Hematopoietic multipotent progenitor cell treated with erythropoietin and hydrocortisone succinate and interleukin-3 and kit ligand, for 4 days (in vitro differentiated cells): ENCODE results near the gene FAM3D.

Experiments used
- DNase-seq: peaks from one replicate; pipeline ENCODE4 v3.0.0-alpha.2; 2015

The FAM3D gene

GRCh38 chr3:58625196-58625824 lies 41.3 kb downstream of the FAM3D start:
- peak; percentile 45 for DNase-seq

- DNase-seq, result no peak
These were observed 42.0 kb downstream of the FAM3D start for GRCh38 chr3:58624550-58624949.

- DNase-seq, result no peak
These were observed 42.6 kb downstream of the FAM3D start for GRCh38 chr3:58623961-58624360.

GRCh38 chr3:58623478-58623877 lies 43.1 kb downstream of the FAM3D start:
- no peak for DNase-seq

- no peak for DNase-seq
These were observed 43.7 kb downstream of the FAM3D start for GRCh38 chr3:58622892-58623291.

GRCh38 chr3:58622436-58622835 lies 44.1 kb downstream of the FAM3D start:
- DNase-seq, result no peak

GRCh38 chr3:58621086-58621830 lies 45.3 kb downstream of the FAM3D start:
- no peak for DNase-seq

GRCh38 chr3:58620421-58620820 lies 46.2 kb downstream of the FAM3D start:
- DNase-seq, result no peak

- DNase-seq, result no peak
These were observed 49.2 kb downstream of the FAM3D start for GRCh38 chr3:58617338-58617761.

- DNase-seq, result no peak
These were observed 53.1 kb downstream of the FAM3D start for GRCh38 chr3:58613236-58614132.

- no peak for DNase-seq
These were observed 53.7 kb downstream of the FAM3D start for GRCh38 chr3:58612830-58613229.

- peak; percentile 16 for DNase-seq
These were observed 56.6 kb downstream of the FAM3D start for GRCh38 chr3:58609990-58610389.

GRCh38 chr3:58608648-58609047 lies 57.9 kb downstream of the FAM3D start:
- DNase-seq, result no peak

GRCh38 chr3:58607816-58608215 lies 58.8 kb downstream of the FAM3D start:
- DNase-seq, result no peak

GRCh38 chr3:58606693-58607092 lies 59.9 kb downstream of the FAM3D start:
- no peak for DNase-seq

- no peak for DNase-seq
These were observed 62.5 kb downstream of the FAM3D start for GRCh38 chr3:58604031-58604430.

GRCh38 chr3:58603606-58604005 lies 63.0 kb downstream of the FAM3D start:
- DNase-seq, result no peak

- DNase-seq, result no peak
These were observed 68.7 kb downstream of the FAM3D start for GRCh38 chr3:58597770-58598310.

GRCh38 chr3:58596834-58597518 lies 69.6 kb downstream of the FAM3D start:
- no peak for DNase-seq

- DNase-seq, result no peak
These were observed 72.5 kb downstream of the FAM3D start for GRCh38 chr3:58594117-58594516.

- no peak for DNase-seq
These were observed 74.8 kb downstream of the FAM3D start for GRCh38 chr3:58591517-58592510.
